ENCODE measurements around the gene ZNF503.

The ZNF503 gene

DNA sequence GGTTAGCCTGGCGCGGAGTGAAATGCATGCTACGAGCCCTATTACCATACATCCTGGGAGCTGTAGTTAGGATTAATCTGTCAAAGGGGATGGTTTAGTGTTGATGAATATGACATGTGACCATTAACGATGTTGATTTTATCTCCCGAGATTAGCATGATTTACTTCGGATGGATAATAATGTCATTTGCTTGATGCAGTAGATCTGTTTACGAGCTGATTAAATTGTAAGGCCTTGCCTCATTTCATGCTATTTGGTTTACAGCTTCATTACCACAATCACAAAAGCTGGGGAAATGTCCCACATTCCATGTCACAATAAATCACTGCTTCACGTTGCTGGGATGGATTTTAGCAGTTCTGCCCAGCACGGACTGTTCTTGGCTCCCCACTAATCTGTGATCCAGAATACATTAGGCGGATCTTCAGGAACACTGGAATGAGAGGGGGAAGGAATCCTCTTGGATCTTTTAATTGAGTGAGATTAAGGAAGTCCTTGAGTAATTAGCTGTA, 22.3 kb downstream of the ZNF503 start:
- H3K27ac ChIP-seq (replicated peaks; ENCODE audit: low read length): no peak overlapping the region
- no peak for DNase-seq (ENCODE audit: low spot score)
- WGBS, 2 donors (ENCODE audit: extremely low coverage in 2 of 2, insufficient read length in 2 of 2, insufficient replicate concordance in 1 of 2): no CpG with 5 or more reads among the region's 10 CpGs

GRCh38 chr10:75378379-75378778, 23.2 kb downstream of the ZNF503 start:
- no peak overlapping the region for H2BK12ac ChIP-seq (ENCODE audit: low read length)
- H3K23ac ChIP-seq (ENCODE audit: low read depth, low read length, poor library complexity): no peak overlapping the region
- H3K27ac ChIP-seq (replicated peaks; ENCODE audit: low read length): no peak overlapping the region
- H3K79me1 ChIP-seq (ENCODE audit: low read depth, low read length): no peaks in the 10 kb centered on the region
- H2BK120ac ChIP-seq (ENCODE audit: low read depth, low read length): no peak overlapping the region
- no peak overlapping the region for H3K4me2 ChIP-seq (ENCODE audit: insufficient read depth, low read length, poor library complexity, severe bottlenecking)
- H4K8ac ChIP-seq (ENCODE audit: low read depth, low read length): no peak overlapping the region
- no peak overlapping the region for H4K91ac ChIP-seq (ENCODE audit: low read depth, low read length, poor library complexity)
- no peak overlapping the region for H2BK15ac ChIP-seq (ENCODE audit: low read length)
- no peak overlapping the region for H2BK5ac ChIP-seq (ENCODE audit: low read length)
- DNase-seq (ENCODE audit: low spot score): no peak
- H3K9me3 ChIP-seq (replicated peaks in 1 of 2; ENCODE audit: control insufficient read depth in 2 of 2, insufficient read depth in 1 of 2, low read depth in 1 of 2, low read length in 2 of 2): no peaks in the 10 kb centered on the region
- no peak overlapping the region for H3K9ac ChIP-seq (ENCODE audit: low read depth, low read length, poor library complexity)
- WGBS, 2 donors (ENCODE audit: extremely low coverage in 2 of 2, insufficient read length in 2 of 2, insufficient replicate concordance in 1 of 2): no CpG with 5 or more reads among the region's 2 CpGs
- no peaks in the 10 kb centered on the region for H3K36me3 ChIP-seq (replicated peaks in 1 of 2; ENCODE audit: control insufficient read depth in 2 of 2, insufficient read depth in 2 of 2, low read length in 2 of 2)
- H3K4me3 ChIP-seq (ENCODE audit: low read length in 2 of 2): no peak overlapping the region
- H3K14ac ChIP-seq (ENCODE audit: low read length): no peak overlapping the region
- peaks cover 0 to 5% (median 0%) of the 10 kb centered on the region in 3 experiments for H3K27me3 ChIP-seq (ENCODE audit: control insufficient read depth in 3 of 3, insufficient read depth in 3 of 3, low read depth in 1 of 3, low read length in 3 of 3)
- H2AK5ac ChIP-seq (ENCODE audit: low read depth, low read length): no peak overlapping the region
- no peak overlapping the region for H3K4ac ChIP-seq (ENCODE audit: low read length)
- H3K18ac ChIP-seq (ENCODE audit: low read length): no peak overlapping the region
- peaks cover 0 to 6% of the 10 kb centered on the region in 2 donors for H3K4me1 ChIP-seq (ENCODE audit: control insufficient read depth in 2 of 2, insufficient read depth in 1 of 2, low read depth in 1 of 2, low read length in 2 of 2)
- no peak overlapping the region for H2AFZ ChIP-seq (ENCODE audit: low read length)

More for the DNA sequence above, 22.3 kb downstream of the ZNF503 start:
- no peak overlapping the region for H2BK120ac ChIP-seq (ENCODE audit: low read depth, low read length)
- no peak overlapping the region for H2AK5ac ChIP-seq (ENCODE audit: low read depth, low read length)
- H2BK15ac ChIP-seq (ENCODE audit: low read length): no peak overlapping the region
- H3K23ac ChIP-seq (ENCODE audit: low read depth, low read length, poor library complexity): no peak overlapping the region
- no peak overlapping the region for H3K18ac ChIP-seq (ENCODE audit: low read length)
- no peak overlapping the region for H2AFZ ChIP-seq (ENCODE audit: low read length)
- H3K14ac ChIP-seq (ENCODE audit: low read length): no peak overlapping the region
- no peak overlapping the region for H4K91ac ChIP-seq (ENCODE audit: low read depth, low read length, poor library complexity)
- peaks cover 0 to 6% of the 10 kb centered on the region in 2 donors for H3K4me1 ChIP-seq (ENCODE audit: control insufficient read depth in 2 of 2, insufficient read depth in 1 of 2, low read depth in 1 of 2, low read length in 2 of 2)
- H3K79me1 ChIP-seq (ENCODE audit: low read depth, low read length): no peaks in the 10 kb centered on the region
- no peaks in the 10 kb centered on the region for H3K9me3 ChIP-seq (replicated peaks in 1 of 2; ENCODE audit: control insufficient read depth in 2 of 2, insufficient read depth in 1 of 2, low read depth in 1 of 2, low read length in 2 of 2)
- H2BK12ac ChIP-seq (ENCODE audit: low read length): no peak overlapping the region
- H3K36me3 ChIP-seq (replicated peaks in 1 of 2; ENCODE audit: control insufficient read depth in 2 of 2, insufficient read depth in 2 of 2, low read length in 2 of 2): no peaks in the 10 kb centered on the region
- H3K4me3 ChIP-seq (ENCODE audit: low read length in 2 of 2): no peak overlapping the region
- no peak overlapping the region for H3K9ac ChIP-seq (ENCODE audit: low read depth, low read length, poor library complexity)
- no peak overlapping the region for H2BK5ac ChIP-seq (ENCODE audit: low read length)
- H3K4ac ChIP-seq (ENCODE audit: low read length): no peak overlapping the region
- no peak overlapping the region for H4K8ac ChIP-seq (ENCODE audit: low read depth, low read length)
- peaks cover 0 to 5% (median 0%) of the 10 kb centered on the region in 3 experiments for H3K27me3 ChIP-seq (ENCODE audit: control insufficient read depth in 3 of 3, insufficient read depth in 3 of 3, low read depth in 1 of 3, low read length in 3 of 3)
- no peak overlapping the region for H3K4me2 ChIP-seq (ENCODE audit: insufficient read depth, low read length, poor library complexity, severe bottlenecking)

- no peaks in the 10 kb centered on the region for H3K79me1 ChIP-seq (ENCODE audit: low read depth, low read length)
- H2BK5ac ChIP-seq (ENCODE audit: low read length): no peak overlapping the region
These were observed 23.7 kb downstream of the ZNF503 start for GRCh38 chr10:75377869-75378268.

GRCh38 chr10:75375838-75376237, 25.7 kb downstream of the ZNF503 start:
- H2BK15ac ChIP-seq (ENCODE audit: low read length): no peak overlapping the region
- H3K36me3 ChIP-seq (replicated peaks in 1 of 2; ENCODE audit: control insufficient read depth in 2 of 2, insufficient read depth in 2 of 2, low read length in 2 of 2): no peaks in the 10 kb centered on the region
- no peak overlapping the region for H3K18ac ChIP-seq (ENCODE audit: low read length)
- H2BK120ac ChIP-seq (ENCODE audit: low read depth, low read length): no peak overlapping the region
- H3K27me3 ChIP-seq (ENCODE audit: control insufficient read depth in 3 of 3, insufficient read depth in 3 of 3, low read depth in 1 of 3, low read length in 3 of 3): peaks cover 0 to 3% (median 0%) of the 10 kb centered on the region in 3 experiments
- H3K27ac ChIP-seq (replicated peaks; ENCODE audit: low read length): no peak overlapping the region
- H3K4ac ChIP-seq (ENCODE audit: low read length): no peak overlapping the region
- H2BK12ac ChIP-seq (ENCODE audit: low read length): no peak overlapping the region
- H2AK5ac ChIP-seq (ENCODE audit: low read depth, low read length): no peak overlapping the region
- no peak overlapping the region for H2BK5ac ChIP-seq (ENCODE audit: low read length)
- H3K23ac ChIP-seq (ENCODE audit: low read depth, low read length, poor library complexity): no peak overlapping the region
- no peak overlapping the region for H2AFZ ChIP-seq (ENCODE audit: low read length)
- no peak overlapping the region for H4K91ac ChIP-seq (ENCODE audit: low read depth, low read length, poor library complexity)
- no peak overlapping the region for H3K4me3 ChIP-seq (ENCODE audit: low read length in 2 of 2)
- H3K9ac ChIP-seq (ENCODE audit: low read depth, low read length, poor library complexity): no peak overlapping the region
- no peaks in the 10 kb centered on the region for H3K9me3 ChIP-seq (replicated peaks in 1 of 2; ENCODE audit: control insufficient read depth in 2 of 2, insufficient read depth in 1 of 2, low read depth in 1 of 2, low read length in 2 of 2)
- peaks cover 0 to 6% of the 10 kb centered on the region in 2 donors for H3K4me1 ChIP-seq (ENCODE audit: control insufficient read depth in 2 of 2, insufficient read depth in 1 of 2, low read depth in 1 of 2, low read length in 2 of 2)
- H4K8ac ChIP-seq (ENCODE audit: low read depth, low read length): no peak overlapping the region
- WGBS, 2 donors (ENCODE audit: extremely low coverage in 2 of 2, insufficient read length in 2 of 2, insufficient replicate concordance in 1 of 2): no CpG with 5 or more reads among the region's 2 CpGs
- no peak for DNase-seq (ENCODE audit: low spot score)
- H3K4me2 ChIP-seq (ENCODE audit: insufficient read depth, low read length, poor library complexity, severe bottlenecking): no peak overlapping the region
- H3K14ac ChIP-seq (ENCODE audit: low read length): no peak overlapping the region
- H3K79me1 ChIP-seq (ENCODE audit: low read depth, low read length): no peaks in the 10 kb centered on the region

More at GRCh38 chr10:75377869-75378268, 23.7 kb downstream of the ZNF503 start:
- Histone ChIP-seq H2AK5ac (ENCODE audit: low read depth, low read length) (no peak overlapping the region), H3K27ac (replicated peaks; ENCODE audit: low read length) (no peak overlapping the region), H4K91ac (ENCODE audit: low read depth, low read length, poor library complexity) (no peak overlapping the region), H3K4me3 (ENCODE audit: low read length in 2 of 2) (no peak overlapping the region), H3K4me2 (ENCODE audit: insufficient read depth, low read length, poor library complexity, severe bottlenecking) (no peak overlapping the region), H2AFZ (ENCODE audit: low read length) (no peak overlapping the region), H3K27me3 (ENCODE audit: control insufficient read depth in 3 of 3, insufficient read depth in 3 of 3, low read depth in 1 of 3, low read length in 3 of 3) (peaks cover 0 to 7% (median 0%) of the 10 kb centered on the region in 3 experiments), H2BK15ac (ENCODE audit: low read length) (no peak overlapping the region), H4K8ac (ENCODE audit: low read depth, low read length) (no peak overlapping the region), H3K18ac (ENCODE audit: low read length) (no peak overlapping the region), H3K14ac (ENCODE audit: low read length) (no peak overlapping the region), H3K9ac (ENCODE audit: low read depth, low read length, poor library complexity) (no peak overlapping the region), H3K36me3 (replicated peaks in 1 of 2; ENCODE audit: control insufficient read depth in 2 of 2, insufficient read depth in 2 of 2, low read length in 2 of 2) (no peaks in the 10 kb centered on the region), H3K4ac (ENCODE audit: low read length) (no peak overlapping the region), H3K4me1 (ENCODE audit: control insufficient read depth in 2 of 2, insufficient read depth in 1 of 2, low read depth in 1 of 2, low read length in 2 of 2) (peaks cover 0 to 6% of the 10 kb centered on the region in 2 donors), H2BK12ac (ENCODE audit: low read length) (no peak overlapping the region), H2BK120ac (ENCODE audit: low read depth, low read length) (no peak overlapping the region), H3K9me3 (replicated peaks in 1 of 2; ENCODE audit: control insufficient read depth in 2 of 2, insufficient read depth in 1 of 2, low read depth in 1 of 2, low read length in 2 of 2) (no peaks in the 10 kb centered on the region), H3K23ac (ENCODE audit: low read depth, low read length, poor library complexity) (no peak overlapping the region)
- no peak for DNase-seq (ENCODE audit: low spot score)
- no CpG with 5 or more reads among the region's 3 CpGs for WGBS, 2 donors (ENCODE audit: extremely low coverage in 2 of 2, insufficient read length in 2 of 2, insufficient replicate concordance in 1 of 2)
